ENCODE results near the gene CTDP1. TPM values are rescaled to one million over a fixed set of nuclear protein-coding genes. Genes with fewer than 3 reads are reported as not detected.

The CTDP1 gene
- total and polyA plus RNA-seq, 9 of the 15 experiments (the other 6 are each of a cell fraction or from before 2014, with no cell fraction given), result 0.07 to 19.2 (median 4.0) TPM

GRCh38 chr18:79772865-79773696, 93.5 kb downstream of the CTDP1 start:
- no peak for DNase-seq (ENCODE audit: extremely low read depth in 1 of 4, low spot score in 3 of 4)
- H3K27me3 ChIP-seq (ENCODE audit: control insufficient read depth in 2 of 2, insufficient read depth in 2 of 2, low read length in 2 of 2), result peaks cover 11 to 72% of the 10 kb centered on the region in 2 experiments; a peak in 4 of 5 replicates
- BruUV-seq (replicated peaks), result no TSS peak
- ChIA-PET POLR2A (interaction anchor here (0.5 kb wide), 1 partner anchor 26 kb away, joined by 3 read pairs; no protein-coding TSS in a partner anchor), CTCF (ENCODE audit: low intra/inter-chr PET ratio) (no interaction called here)
- no peaks in the 10 kb centered on the region for H3K79me2 ChIP-seq (ENCODE audit: control insufficient read depth, insufficient read depth, low read length)
- no peak overlapping the region for H3K9ac ChIP-seq (ENCODE audit: insufficient read depth in 1 of 2, low read depth in 2 of 2, low read length in 2 of 2)
- no peak overlapping the region for H2AFZ ChIP-seq (ENCODE audit: low read depth, low read length)
- H4K20me1 ChIP-seq (replicated peaks; ENCODE audit: control insufficient read depth, insufficient read depth, low read length), result no peaks in the 10 kb centered on the region
- H3K9me3 ChIP-seq (replicated peaks; ENCODE audit: control insufficient read depth, insufficient read depth, low read depth, low read length), result no peaks in the 10 kb centered on the region
- ATAC-seq, result no peak
- no peak for FAIRE-seq
- H3K27ac ChIP-seq (ENCODE audit: extremely low read depth, low read depth, low read length), result no peak overlapping the region
- H3K4me2 ChIP-seq (ENCODE audit: insufficient read depth, low read length), result no peak overlapping the region
- TF ChIP-seq ELF4 (CRISPR knock-in tag; IDR thresholded peaks at IDR 0.05), result no peak
- TF ChIP-seq ZNF778 (CRISPR knock-in tag; IDR thresholded peaks at IDR 0.05), result no peak
- no peak for TF ChIP-seq ZFPM2 (CRISPR knock-in tag; IDR thresholded peaks at IDR 0.05)
- TF ChIP-seq WHSC1 (IDR thresholded peaks at IDR 0.05; ENCODE audit: low read length), result no peak
- no peak for TF ChIP-seq RBM25 (IDR thresholded peaks at IDR 0.05; ENCODE audit: low read depth, low read length, severe bottlenecking)
- TF ChIP-seq CXXC5 (CRISPR knock-in tag; IDR thresholded peaks at IDR 0.05), result no peak
- no peak for TF ChIP-seq ZNF217 (CRISPR knock-in tag; IDR thresholded peaks at IDR 0.05)
- no peak for TF ChIP-seq TAF15 (IDR thresholded peaks at IDR 0.05; ENCODE audit: low read depth, low read length)
- TF ChIP-seq, protein P1, sequence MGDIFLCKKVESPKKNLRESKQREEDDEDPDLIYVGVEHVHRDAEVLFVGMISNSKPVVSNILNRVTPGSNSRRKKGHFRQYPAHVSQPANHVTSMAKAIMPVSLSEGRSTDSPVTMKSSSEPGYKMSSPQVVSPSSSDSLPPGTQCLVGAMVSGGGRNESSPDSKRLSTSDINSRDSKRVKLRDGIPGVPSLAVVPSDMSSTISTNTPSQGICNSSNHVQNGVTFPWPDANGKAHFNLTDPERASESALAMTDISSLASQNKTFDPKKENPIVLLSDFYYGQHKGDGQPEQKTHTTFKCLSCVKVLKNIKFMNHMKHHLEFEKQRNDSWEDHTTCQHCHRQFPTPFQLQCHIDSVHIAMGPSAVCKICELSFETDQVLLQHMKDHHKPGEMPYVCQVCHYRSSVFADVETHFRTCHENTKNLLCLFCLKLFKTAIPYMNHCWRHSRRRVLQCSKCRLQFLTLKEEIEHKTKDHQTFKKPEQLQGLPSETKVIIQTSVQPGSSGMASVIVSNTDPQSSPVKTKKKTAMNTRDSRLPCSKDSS (IDR thresholded peaks at IDR 0.05; ENCODE audit: low read depth, partially characterized antibody), result no peak
- TF ChIP-seq CEBPB (tag; IDR thresholded peaks at IDR 0.05), result no peak
- no peak for TF ChIP-seq RAD21 (CRISPR knock-in tag; conservative IDR thresholded peaks at IDR 0.05 in 1 of 2, IDR thresholded peaks at IDR 0.05 in 1 of 2)
- intact Hi-C loops (cut with micrococcal nuclease) (no loop called here), in situ Hi-C loops (cut with MboI) (no loop called here)
- no peaks in the 10 kb centered on the region for H3K9me1 ChIP-seq (ENCODE audit: control insufficient read depth, insufficient read depth, low read length)
- no peaks in the 10 kb centered on the region; a peak in 1 of 5 replicates for H3K4me1 ChIP-seq (replicated peaks in 1 of 2; ENCODE audit: control insufficient read depth in 2 of 2, insufficient read depth in 2 of 2, low read length in 2 of 2)
- H3K4me3 ChIP-seq, result no peak overlapping the region
- H3K36me3 ChIP-seq (ENCODE audit: control insufficient read depth, insufficient read depth, low read length), result no peaks in the 10 kb centered on the region
- WGBS (ENCODE audit: insufficient coverage, low coverage, missing lambda C conversion rate), result under 1% methylated on average over 19 of the region's 31 CpGs
